ENCODE results near the gene TEDDM1. TPM values are rescaled to one million over a fixed set of nuclear protein-coding genes. Genes with fewer than 3 reads are reported as not detected.
"Not testable (repeated sequence)": the region's sequence is repeated elsewhere in the genome, so short reads cannot be mapped to it uniquely, and the experiment has no call there.

Gene TEDDM1, protein sequence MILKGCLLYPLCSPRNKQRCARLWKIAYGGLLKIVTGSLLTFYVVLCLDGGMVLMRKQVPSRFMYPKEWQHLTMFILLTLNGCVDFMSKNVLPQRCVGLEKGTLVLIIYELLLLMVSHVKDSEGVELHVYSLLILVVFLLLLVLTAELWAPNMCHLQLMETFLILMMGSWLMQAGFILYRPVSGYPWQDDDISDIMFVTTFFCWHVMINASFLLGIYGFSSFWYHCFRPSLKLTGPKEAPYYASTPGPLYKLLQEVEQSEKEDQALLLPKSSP
- not detected in 2 replicates for total RNA-seq

DNA sequence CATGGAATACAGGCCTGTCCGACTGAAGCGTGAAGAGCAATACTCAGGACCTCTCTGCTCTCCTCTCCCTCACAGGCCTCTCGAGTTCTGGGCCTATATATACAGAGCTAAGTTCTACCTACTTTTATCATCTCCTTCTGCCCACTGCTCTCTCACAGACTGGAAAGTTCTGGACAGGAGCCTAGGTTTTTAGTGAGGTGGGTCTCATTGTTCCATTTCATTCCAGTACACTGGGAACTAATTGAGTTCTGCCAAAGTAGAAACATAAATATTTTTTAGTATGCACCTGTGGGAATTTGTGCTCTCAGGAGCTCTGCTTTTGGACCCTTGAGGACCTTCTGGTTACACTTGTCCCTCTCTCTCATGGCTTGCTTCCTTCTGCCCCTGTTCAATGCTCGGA, at the start of gene TEDDM1:
TSS of gene TEDDM1 (minus strand) at position 101 of the 400 bp plus-strand sequence. CDS start 182 bp downstream, outside the sequence.
- DNase-seq = no peak

DNA sequence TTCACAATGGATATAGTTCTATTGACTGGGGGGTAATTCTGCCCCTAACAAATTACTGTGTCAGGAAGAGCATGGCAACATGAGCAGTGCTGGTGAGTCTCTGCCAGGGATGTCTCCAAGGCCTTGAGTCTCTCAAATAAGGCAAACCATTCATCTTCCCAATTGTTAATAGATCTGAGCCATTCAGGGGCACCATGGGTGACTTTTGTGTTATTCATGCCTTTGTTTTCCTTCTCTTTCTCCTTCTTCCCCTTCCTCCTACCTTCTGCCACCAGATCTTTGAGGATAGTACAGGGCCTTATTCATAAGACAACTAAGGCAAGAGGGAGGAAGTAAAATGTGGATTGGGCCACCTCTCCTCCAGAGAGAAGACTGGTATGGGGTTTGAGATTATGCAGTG, 49.6 kb upstream of the TEDDM1 start, which contains the start of gene RGSL1:
TSS of gene RGSL1 (plus strand) at position 60 of the 400 bp plus-strand sequence. CDS start at position 80, 20 bp downstream.
- DNase-seq = no peak

- DNase-seq = no peak
These were observed 47.2 kb upstream of the TEDDM1 start for GRCh38 chr1:182447660-182448059.

DNA sequence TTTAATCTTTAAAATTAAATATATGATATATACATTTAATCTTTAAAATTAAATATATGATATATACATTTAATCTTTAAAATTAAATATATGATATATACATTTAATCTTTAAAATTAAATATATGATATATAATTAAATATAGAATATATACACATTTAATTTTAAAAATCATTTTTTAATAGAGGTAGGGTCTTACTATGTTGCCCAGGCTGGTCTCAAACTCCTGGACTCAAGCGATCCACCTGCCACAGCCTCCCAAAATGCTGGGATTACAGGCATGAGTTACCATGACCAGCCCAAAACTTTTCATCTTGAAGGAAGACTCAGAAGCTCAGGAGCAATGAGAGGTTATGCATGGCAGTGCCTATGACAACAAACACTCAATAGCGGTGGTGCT, 46.7 kb upstream of the TEDDM1 start:
- DNase-seq = not testable (repeated sequence)

GRCh38 chr1:182446033-182446669, 45.7 kb upstream of the TEDDM1 start:
- peak; percentile 67 for DNase-seq

DNA sequence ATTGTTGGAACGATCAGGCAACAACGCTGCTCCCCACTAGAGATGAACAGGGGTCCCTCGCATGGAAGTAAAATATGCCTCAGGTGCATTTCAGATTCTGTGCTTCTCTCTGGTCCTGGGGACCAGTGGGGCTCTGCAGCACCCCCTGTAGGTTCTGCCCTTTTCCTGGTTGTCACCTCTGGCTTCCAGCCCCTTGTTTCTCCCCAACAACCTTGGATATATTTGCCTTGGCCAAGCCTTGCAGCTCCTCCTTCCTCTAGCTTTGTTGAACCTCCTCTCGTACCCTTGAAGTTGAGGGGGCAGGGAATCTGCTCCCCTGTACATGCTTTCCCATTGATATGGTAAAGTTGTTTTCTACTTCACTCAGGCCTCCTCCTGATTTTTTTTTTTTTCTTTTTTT, 44.0 kb upstream of the TEDDM1 start:
- DNase-seq = no peak

DNA sequence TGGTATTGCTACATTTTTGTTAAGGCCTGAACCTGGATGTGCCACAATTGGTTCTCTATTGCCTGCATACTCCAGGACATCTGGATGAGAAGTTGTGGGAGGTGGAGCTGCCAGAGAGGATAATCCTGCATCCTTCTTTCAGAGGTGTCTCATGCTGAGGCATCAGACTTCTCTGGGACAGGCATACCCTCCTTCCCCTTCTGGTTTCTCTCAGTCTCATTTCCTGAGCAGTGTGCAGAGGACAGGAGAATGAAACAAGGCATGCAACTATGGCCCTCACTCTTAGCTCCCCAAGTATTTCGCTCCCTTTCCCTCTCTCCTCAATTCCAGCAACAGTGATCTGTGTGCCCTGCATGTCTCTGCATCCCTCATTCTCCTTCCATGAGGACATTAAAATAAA, 41.9 kb upstream of the TEDDM1 start:
- DNase-seq = no peak

DNA sequence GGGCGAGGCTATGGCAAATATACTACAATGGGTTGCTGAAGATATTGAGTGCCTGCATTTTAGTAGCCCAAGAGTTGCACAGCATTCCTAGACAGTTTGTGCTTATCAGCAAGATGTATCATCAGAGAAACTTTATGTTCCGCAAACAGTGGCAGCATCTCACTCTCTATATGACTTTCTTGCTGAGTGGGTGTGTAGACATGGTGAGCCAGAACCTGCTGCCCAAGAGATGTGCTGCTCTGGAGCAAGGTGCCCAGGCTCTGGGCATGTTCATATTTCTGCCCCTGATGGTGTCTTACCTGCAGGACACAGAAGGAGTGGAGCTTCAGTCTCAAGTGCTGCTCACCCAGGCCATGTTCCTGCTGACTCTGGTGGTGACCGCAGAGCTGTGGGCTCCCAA, 41.3 kb upstream of the TEDDM1 start:
- DNase-seq = no peak

DNA sequence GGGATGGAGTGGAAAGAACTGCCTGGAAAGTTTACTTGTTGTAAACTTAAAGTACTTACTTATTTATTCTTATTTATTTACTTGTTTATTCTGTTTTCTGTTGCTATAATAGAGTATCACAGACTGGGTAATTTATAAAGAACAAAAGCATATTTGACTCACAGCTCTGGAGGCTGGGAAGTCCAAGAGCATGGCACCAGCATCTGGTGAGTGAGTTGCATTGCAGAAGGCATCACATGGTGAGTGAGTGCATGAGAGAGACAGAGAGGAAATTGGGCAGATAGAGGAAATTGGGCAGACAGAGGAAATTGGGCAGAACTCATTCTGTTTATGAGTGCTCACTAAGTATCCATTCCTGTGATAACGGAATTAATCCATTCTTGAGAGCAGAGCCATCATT, 37.9 kb upstream of the TEDDM1 start:
- DNase-seq = no peak

- no peak for DNase-seq
These were observed 33.1 kb upstream of the TEDDM1 start for GRCh38 chr1:182433580-182433979.

- DNase-seq = no peak
These were observed 30.8 kb upstream of the TEDDM1 start for GRCh38 chr1:182431278-182431677.

- no peak for DNase-seq
These were observed 30.0 kb upstream of the TEDDM1 start for GRCh38 chr1:182430263-182431068.

DNA sequence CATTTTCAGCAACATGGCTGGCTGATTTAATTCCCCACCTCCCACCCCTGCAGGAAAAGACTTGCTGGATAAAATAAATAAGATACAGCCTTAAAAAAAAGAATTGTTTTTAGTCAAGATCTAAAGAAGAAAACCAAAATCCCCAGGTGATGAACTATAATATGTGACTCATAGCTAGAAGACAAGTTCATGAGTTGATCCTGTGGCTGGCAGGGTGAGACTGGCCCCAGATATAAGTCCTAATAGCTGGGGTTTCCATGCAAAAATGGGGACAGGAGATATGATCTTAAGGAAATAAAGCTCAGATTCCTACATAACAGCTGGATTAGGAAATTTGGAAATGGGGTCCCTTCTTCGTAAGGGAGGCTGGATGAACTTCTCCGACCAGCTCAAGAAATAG, 27.6 kb upstream of the TEDDM1 start:
- DNase-seq = no peak

- no peak for DNase-seq
These were observed 26.3 kb upstream of the TEDDM1 start for GRCh38 chr1:182426442-182427430.

GRCh38 chr1:182415789-182416188, 15.3 kb upstream of the TEDDM1 start:
- no peak for DNase-seq

DNA sequence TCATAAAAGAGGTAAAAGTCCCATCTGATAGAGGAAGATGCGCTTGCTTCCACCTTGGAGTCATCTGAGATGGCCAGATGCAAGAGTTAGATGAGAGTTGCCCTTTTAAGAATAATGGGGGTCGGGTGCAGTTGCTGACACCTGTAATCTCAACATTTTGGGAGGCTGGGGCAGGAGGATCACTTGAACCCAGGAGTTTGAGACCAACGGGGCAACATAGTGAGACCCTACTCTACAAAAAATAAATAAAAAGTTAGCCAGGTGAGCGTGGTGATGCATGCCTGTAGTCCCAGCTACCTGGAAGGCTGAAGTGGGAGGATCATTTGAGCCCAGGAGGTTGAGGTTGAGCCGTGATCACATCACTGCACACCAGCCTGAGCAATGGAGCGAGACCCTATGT, 13.5 kb upstream of the TEDDM1 start:
- no peak for DNase-seq

DNA sequence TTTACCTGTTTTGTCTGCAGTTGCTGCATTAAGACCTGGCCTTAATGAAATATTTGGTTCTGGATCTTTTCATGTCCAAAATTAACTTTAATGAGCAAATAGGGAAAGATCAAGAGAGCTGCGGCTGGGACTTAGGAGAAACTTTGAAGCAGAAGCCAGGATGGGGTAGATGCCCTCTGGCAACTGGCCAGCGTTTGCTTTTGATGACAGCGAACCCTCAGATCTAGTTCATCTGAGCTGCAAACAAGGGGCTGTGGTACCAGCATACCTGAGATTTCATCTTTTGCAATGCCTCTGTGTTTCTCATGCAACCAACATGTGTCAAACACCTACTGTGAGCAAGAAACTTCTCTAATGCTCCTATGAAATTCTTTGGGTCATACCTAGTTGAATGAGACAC, 13.0 kb upstream of the TEDDM1 start:
- no peak for DNase-seq

- no peak for DNase-seq
These were observed 10.3 kb upstream of the TEDDM1 start for GRCh38 chr1:182410620-182411273.

GRCh38 chr1:182410138-182410537, 9.7 kb upstream of the TEDDM1 start:
- DNase-seq = no peak

GRCh38 chr1:182408435-182409075, 8.1 kb upstream of the TEDDM1 start:
- DNase-seq = no peak

DNA sequence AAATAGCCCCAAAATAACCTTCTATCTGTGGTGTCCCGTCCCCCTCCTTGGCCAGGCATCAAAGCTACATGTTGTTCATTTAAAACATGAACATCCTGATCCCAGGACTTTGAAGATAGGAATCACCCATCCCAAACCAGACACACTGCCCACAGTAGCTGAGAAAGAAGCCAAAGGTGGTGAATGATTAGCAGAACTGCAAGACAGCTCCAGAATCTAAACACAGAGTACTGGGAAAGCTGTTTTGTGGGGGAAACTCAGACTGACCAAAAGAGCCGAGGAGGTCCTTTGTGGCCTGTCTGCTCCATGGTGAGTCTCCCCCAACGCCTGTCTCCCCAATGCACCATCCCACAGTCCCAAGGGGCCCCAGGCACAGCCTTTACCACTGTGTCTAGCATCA, 7.3 kb upstream of the TEDDM1 start:
- no peak for DNase-seq
